Suprapubic skin (tissue), 4 donors: ENCODE results near the gene CLEC2L.

ENCODE experiments used
- EP300 ChIP-seq: sonication (generic); formaldehyde crosslinking; IDR thresholded peaks from one replicate; pipeline ENCODE4 v1.6.1; 2017; ENCODE audit warnings: antibody characterized with exemption
- POLR2A ChIP-seq, 2 donors: fragments of 450-650 bp; IDR thresholded peaks; one replicate each; pipeline ENCODE4 v1.6.1; 2017; ENCODE audit warnings: antibody characterized with exemption in 2 of 2, mild to moderate bottlenecking in 2 of 2, moderate library complexity in 2 of 2
- POLR2AphosphoS5 ChIP-seq, 3 donors: sonication (generic); formaldehyde crosslinking; IDR thresholded peaks; one replicate each; pipeline ENCODE4 v1.6.1; 2017; ENCODE audit warnings: antibody characterized with exemption in 3 of 3
- TF ChIP-seq, protein P1 (sequence below), 2 donors: fragments of 200-600 bp in 1 of 2; fragments of 450-650 bp in 1 of 2; sonication (generic) in 1 of 2; IDR thresholded peaks; one replicate each; pipeline ENCODE4 v1.5.1; 2016 to 2019; ENCODE audit warnings: antibody characterized with exemption in 2 of 2, mild to moderate bottlenecking in 1 of 2, moderate library complexity in 1 of 2

DNA sequence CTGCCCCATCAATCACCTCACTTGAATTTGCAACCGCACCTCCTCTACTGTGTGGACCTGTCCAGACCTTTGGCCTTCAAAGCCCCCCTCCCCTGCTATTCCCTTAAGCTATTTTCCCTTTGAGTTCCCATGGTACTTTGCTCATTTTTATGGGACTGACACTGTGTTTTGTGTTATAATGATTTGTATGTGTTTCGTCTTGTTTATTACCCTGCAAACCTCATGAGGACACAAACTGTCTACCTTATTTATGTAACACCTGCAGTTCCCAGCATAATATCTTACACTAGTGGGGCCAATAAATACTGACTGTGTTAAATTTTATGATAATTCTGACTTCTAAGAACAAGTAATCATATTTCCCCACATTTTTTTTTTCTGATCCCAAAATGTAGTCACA, 70.6 kb downstream of the CLEC2L start:
- TF ChIP-seq POLR2A (IDR thresholded peaks at IDR 0.05): no peak
- TF ChIP-seq, protein P1, sequence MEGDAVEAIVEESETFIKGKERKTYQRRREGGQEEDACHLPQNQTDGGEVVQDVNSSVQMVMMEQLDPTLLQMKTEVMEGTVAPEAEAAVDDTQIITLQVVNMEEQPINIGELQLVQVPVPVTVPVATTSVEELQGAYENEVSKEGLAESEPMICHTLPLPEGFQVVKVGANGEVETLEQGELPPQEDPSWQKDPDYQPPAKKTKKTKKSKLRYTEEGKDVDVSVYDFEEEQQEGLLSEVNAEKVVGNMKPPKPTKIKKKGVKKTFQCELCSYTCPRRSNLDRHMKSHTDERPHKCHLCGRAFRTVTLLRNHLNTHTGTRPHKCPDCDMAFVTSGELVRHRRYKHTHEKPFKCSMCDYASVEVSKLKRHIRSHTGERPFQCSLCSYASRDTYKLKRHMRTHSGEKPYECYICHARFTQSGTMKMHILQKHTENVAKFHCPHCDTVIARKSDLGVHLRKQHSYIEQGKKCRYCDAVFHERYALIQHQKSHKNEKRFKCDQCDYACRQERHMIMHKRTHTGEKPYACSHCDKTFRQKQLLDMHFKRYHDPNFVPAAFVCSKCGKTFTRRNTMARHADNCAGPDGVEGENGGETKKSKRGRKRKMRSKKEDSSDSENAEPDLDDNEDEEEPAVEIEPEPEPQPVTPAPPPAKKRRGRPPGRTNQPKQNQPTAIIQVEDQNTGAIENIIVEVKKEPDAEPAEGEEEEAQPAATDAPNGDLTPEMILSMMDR (IDR thresholded peaks at IDR 0.05): no peak
- no peak for TF ChIP-seq POLR2AphosphoS5 (IDR thresholded peaks at IDR 0.05)
- TF ChIP-seq EP300: no peak
